ENCODE data around the gene CARD11. TPM values are rescaled to one million over a fixed set of nuclear protein-coding genes. Genes with fewer than 3 reads are reported as not detected.

CARD11 gene
- polyA plus RNA-seq, 5 donors: 2.4 to 4.2 (median 2.9) TPM

GRCh38 chr7:2982831-2983230 is 60.8 kb downstream of the CARD11 start:
- no peak for DNase-seq

GRCh38 chr7:2982401-2982800 is 61.3 kb downstream of the CARD11 start:
- DNase-seq: no peak

GRCh38 chr7:2981103-2981480 is 62.6 kb downstream of the CARD11 start:
- DNase-seq: no peak

- DNase-seq: no peak
Measured at GRCh38 chr7:2980401-2981102, 63.1 kb downstream of the CARD11 start.

GRCh38 chr7:2979951-2980350 is 63.7 kb downstream of the CARD11 start:
- DNase-seq: no peak

- DNase-seq: no peak
Measured at GRCh38 chr7:2979201-2979631, 64.5 kb downstream of the CARD11 start.

- peak; percentile 45 to 46 for DNase-seq
Measured at GRCh38 chr7:2978408-2978807, 65.3 kb downstream of the CARD11 start.

- no peak for DNase-seq
Measured at GRCh38 chr7:2975821-2976371, 67.8 kb downstream of the CARD11 start.

- DNase-seq: no peak
Measured at GRCh38 chr7:2974093-2974819, 69.4 kb downstream of the CARD11 start.

GRCh38 chr7:2972835-2973161 is 70.9 kb downstream of the CARD11 start:
- DNase-seq: no peak

- no peak for DNase-seq
Measured at GRCh38 chr7:2971914-2972834, 71.5 kb downstream of the CARD11 start.

- no peak for DNase-seq
Measured at GRCh38 chr7:2970861-2971260, 72.8 kb downstream of the CARD11 start.

- no peak for DNase-seq
Measured at GRCh38 chr7:2970307-2970664, 73.4 kb downstream of the CARD11 start.

GRCh38 chr7:2969398-2970306 is 74.0 kb downstream of the CARD11 start:
- no peak for DNase-seq

GRCh38 chr7:2968616-2969397 is 74.9 kb downstream of the CARD11 start:
- DNase-seq: no peak

GRCh38 chr7:2968176-2968575 is 75.5 kb downstream of the CARD11 start:
- DNase-seq: no peak

- no peak for DNase-seq
Measured at GRCh38 chr7:2967705-2968104, 76.0 kb downstream of the CARD11 start.

- no peak for DNase-seq
Measured at GRCh38 chr7:2967253-2967652, 76.4 kb downstream of the CARD11 start.

- no peak for DNase-seq
Measured at GRCh38 chr7:2966466-2967078, 77.1 kb downstream of the CARD11 start.

- DNase-seq: no peak
Measured at GRCh38 chr7:2965745-2966270, 77.9 kb downstream of the CARD11 start.
